HepG2 (cell line): ENCODE results near the gene VCPKMT. TPM values are rescaled to one million over a fixed set of nuclear protein-coding genes. Genes with fewer than 3 reads are reported as not detected.

Experiments used
- HOXA3 ChIP-seq: sonication (generic); formaldehyde crosslinking; IDR thresholded peaks from 2 replicates; pipeline ENCODE4 v1.5.0; 2020; ENCODE audit warnings: missing genetic modification reagents
- NAIF1 ChIP-seq: sonication (generic); formaldehyde crosslinking; IDR thresholded peaks from 2 replicates; pipeline ENCODE4 v1.5.0; 2020; ENCODE audit warnings: mild to moderate bottlenecking, missing genetic modification reagents, borderline replicate concordance
- NBN ChIP-seq: fragments of 450-650 bp; conservative IDR thresholded peaks from 2 replicates; pipeline ENCODE4 v1.6.1; 2017
- NCOA2 ChIP-seq: sonication (generic); formaldehyde crosslinking; IDR thresholded peaks from 2 replicates; pipeline ENCODE4 v1.8.0; 2022; ENCODE audit warnings: inconsistent platforms
- NFRKB ChIP-seq: fragments of 450-650 bp; IDR thresholded peaks from 2 replicates; pipeline ENCODE4 v1.6.1; 2017
- YEATS4 ChIP-seq: sonication (generic); formaldehyde crosslinking; IDR thresholded peaks from 2 replicates; pipeline ENCODE4 v1.4.0; 2020; ENCODE audit warnings: missing genetic modification reagents, borderline replicate concordance
- ZBTB21 ChIP-seq: sonication (generic); formaldehyde crosslinking; IDR thresholded peaks from 2 replicates; pipeline ENCODE4 v1.4.0; 2020; ENCODE audit warnings: missing genetic modification reagents
- ZNF263 ChIP-seq: sonication (generic); formaldehyde crosslinking; IDR thresholded peaks from 2 replicates; pipeline ENCODE4 v1.4.0; 2020; ENCODE audit warnings: missing genetic modification reagents
- ZNF790 ChIP-seq: sonication (generic); formaldehyde crosslinking; IDR thresholded peaks from 2 replicates; pipeline ENCODE4 v1.8.0; 2022; ENCODE audit warnings: missing genetic modification reagents, mild to moderate bottlenecking, borderline replicate concordance
- polyA plus RNA-seq, 8 experiments: library from polyadenylated mRNA; depleted of rRNA in 3 of 8; stranded (reverse) in 7 of 8; unstranded in 1 of 8; fragments of >200 nt; fragmentation: Illumina TruSeq in 4 of 8; extraction: Trizol in 4 of 8; gene quantifications; 2 replicates each; pipeline versions ENCODE4 v1.2.1 to v1.2.3, GENCODE V29; 2011 to 2016; ENCODE audit warnings: low read depth in 4 of 8, missing spikeins in 1 of 8, mixed read lengths in 1 of 8; ENCODE audit not compliant: insufficient read depth in 1 of 8
- total RNA-seq, 5 experiments: library from RNA; depleted of rRNA; stranded (reverse); fragments of >200 nt; fragmentation: Illumina TruSeq; extraction: Trizol; gene quantifications; 2 replicates each; pipeline ENCODE4 v1.2.3, GENCODE V29; 2016; ENCODE audit warnings: low read depth in 1 of 5
- TF ChIP-seq, protein P1 (sequence below): sonication (generic); formaldehyde crosslinking; conservative IDR thresholded peaks from 2 replicates; pipeline ENCODE4 v1.4.0; 2020; ENCODE audit warnings: mild to moderate bottlenecking, missing genetic modification reagents, moderate library complexity
- TF ChIP-seq, protein P2 (sequence below): sonication (generic); formaldehyde crosslinking; IDR thresholded peaks from 2 replicates; pipeline ENCODE4 v1.5.1; 2020; ENCODE audit warnings: mild to moderate bottlenecking, missing genetic modification reagents, moderate library complexity
- TF ChIP-seq, protein P3 (sequence below): sonication (generic); formaldehyde crosslinking; IDR thresholded peaks from 2 replicates; pipeline ENCODE4 v1.4.0; 2020; ENCODE audit warnings: missing genetic modification reagents, borderline replicate concordance
- TF ChIP-seq, protein P4 (sequence below): sonication (generic); formaldehyde crosslinking; IDR thresholded peaks from 2 replicates; pipeline ENCODE4 v1.8.0; 2022; ENCODE audit warnings: missing genetic modification reagents, mild to moderate bottlenecking, moderate library complexity, borderline replicate concordance
- TF ChIP-seq, protein P5 (sequence below): sonication (generic); formaldehyde crosslinking; IDR thresholded peaks from 2 replicates; pipeline ENCODE4 v1.4.0; 2020; ENCODE audit warnings: missing genetic modification reagents; ENCODE audit errors: not compliant biosample characterization
- TF ChIP-seq, protein P6 (sequence below): sonication (generic); formaldehyde crosslinking; IDR thresholded peaks from 2 replicates; pipeline ENCODE4 v1.8.0; 2022; ENCODE audit warnings: missing genetic modification reagents, low read depth, mild to moderate bottlenecking, borderline replicate concordance

The VCPKMT gene
- total and polyA plus RNA-seq, 2 of the 13 experiments (the other 11 are each of a cell fraction or from before 2014, with no cell fraction given) = 3.9 to 5.4 TPM

DNA sequence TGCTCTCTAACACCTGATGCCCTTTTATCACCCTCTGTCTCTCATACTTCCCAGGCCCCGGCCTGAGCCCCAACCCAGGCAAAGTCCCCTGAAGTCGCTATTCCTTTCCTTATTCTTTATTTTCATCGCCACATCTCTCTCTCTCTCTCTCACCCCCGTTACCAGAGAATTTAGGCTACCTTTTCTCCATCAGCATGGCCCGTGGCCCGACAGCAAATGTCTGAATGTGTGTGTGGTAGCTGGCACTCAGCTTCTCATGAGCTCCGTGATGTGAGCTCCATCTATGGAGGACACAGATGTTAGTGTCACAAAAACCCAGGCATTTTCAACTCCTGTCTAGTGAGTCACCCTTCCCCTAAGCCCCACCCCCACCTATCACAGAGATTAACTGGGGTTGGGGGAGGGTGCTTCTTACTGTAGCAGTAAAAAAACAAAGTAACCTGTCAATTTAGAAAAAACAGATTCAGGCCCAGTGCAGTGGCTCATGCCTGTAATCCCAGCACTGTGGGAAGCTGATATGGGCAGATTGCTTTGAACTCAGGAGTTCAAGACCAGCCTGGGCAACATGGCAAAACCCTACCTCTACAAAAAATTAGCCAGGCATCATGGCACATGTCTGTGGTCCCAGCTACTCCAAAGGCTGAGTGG, 53.8 kb downstream of the VCPKMT start (continued):
- TF ChIP-seq, protein P1, sequence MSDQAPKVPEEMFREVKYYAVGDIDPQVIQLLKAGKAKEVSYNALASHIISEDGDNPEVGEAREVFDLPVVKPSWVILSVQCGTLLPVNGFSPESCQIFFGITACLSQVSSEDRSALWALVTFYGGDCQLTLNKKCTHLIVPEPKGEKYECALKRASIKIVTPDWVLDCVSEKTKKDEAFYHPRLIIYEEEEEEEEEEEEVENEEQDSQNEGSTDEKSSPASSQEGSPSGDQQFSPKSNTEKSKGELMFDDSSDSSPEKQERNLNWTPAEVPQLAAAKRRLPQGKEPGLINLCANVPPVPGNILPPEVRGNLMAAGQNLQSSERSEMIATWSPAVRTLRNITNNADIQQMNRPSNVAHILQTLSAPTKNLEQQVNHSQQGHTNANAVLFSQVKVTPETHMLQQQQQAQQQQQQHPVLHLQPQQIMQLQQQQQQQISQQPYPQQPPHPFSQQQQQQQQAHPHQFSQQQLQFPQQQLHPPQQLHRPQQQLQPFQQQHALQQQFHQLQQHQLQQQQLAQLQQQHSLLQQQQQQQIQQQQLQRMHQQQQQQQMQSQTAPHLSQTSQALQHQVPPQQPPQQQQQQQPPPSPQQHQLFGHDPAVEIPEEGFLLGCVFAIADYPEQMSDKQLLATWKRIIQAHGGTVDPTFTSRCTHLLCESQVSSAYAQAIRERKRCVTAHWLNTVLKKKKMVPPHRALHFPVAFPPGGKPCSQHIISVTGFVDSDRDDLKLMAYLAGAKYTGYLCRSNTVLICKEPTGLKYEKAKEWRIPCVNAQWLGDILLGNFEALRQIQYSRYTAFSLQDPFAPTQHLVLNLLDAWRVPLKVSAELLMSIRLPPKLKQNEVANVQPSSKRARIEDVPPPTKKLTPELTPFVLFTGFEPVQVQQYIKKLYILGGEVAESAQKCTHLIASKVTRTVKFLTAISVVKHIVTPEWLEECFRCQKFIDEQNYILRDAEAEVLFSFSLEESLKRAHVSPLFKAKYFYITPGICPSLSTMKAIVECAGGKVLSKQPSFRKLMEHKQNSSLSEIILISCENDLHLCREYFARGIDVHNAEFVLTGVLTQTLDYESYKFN (CRISPR knock-in tag) = no peak
- TF ChIP-seq NFRKB (no peak), ZBTB21 (CRISPR knock-in tag) (no peak), NBN (no peak), ZNF790 (CRISPR knock-in tag) (no peak), NCOA2 (CRISPR knock-in tag) (no peak), ZNF263 (CRISPR knock-in tag) (no peak), NAIF1 (no peak), YEATS4 (CRISPR knock-in tag) (no peak), HOXA3 (no peak)
- TF ChIP-seq, protein P2, sequence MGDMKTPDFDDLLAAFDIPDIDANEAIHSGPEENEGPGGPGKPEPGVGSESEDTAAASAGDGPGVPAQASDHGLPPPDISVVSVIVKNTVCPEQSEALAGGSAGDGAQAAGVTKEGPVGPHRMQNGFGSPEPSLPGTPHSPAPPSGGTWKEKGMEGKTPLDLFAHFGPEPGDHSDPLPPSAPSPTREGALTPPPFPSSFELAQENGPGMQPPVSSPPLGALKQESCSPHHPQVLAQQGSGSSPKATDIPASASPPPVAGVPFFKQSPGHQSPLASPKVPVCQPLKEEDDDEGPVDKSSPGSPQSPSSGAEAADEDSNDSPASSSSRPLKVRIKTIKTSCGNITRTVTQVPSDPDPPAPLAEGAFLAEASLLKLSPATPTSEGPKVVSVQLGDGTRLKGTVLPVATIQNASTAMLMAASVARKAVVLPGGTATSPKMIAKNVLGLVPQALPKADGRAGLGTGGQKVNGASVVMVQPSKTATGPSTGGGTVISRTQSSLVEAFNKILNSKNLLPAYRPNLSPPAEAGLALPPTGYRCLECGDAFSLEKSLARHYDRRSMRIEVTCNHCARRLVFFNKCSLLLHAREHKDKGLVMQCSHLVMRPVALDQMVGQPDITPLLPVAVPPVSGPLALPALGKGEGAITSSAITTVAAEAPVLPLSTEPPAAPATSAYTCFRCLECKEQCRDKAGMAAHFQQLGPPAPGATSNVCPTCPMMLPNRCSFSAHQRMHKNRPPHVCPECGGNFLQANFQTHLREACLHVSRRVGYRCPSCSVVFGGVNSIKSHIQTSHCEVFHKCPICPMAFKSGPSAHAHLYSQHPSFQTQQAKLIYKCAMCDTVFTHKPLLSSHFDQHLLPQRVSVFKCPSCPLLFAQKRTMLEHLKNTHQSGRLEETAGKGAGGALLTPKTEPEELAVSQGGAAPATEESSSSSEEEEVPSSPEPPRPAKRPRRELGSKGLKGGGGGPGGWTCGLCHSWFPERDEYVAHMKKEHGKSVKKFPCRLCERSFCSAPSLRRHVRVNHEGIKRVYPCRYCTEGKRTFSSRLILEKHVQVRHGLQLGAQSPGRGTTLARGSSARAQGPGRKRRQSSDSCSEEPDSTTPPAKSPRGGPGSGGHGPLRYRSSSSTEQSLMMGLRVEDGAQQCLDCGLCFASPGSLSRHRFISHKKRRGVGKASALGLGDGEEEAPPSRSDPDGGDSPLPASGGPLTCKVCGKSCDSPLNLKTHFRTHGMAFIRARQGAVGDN = peak; percentile 42; the same call in 1 of the 2 replicates
- TF ChIP-seq, protein P3, sequence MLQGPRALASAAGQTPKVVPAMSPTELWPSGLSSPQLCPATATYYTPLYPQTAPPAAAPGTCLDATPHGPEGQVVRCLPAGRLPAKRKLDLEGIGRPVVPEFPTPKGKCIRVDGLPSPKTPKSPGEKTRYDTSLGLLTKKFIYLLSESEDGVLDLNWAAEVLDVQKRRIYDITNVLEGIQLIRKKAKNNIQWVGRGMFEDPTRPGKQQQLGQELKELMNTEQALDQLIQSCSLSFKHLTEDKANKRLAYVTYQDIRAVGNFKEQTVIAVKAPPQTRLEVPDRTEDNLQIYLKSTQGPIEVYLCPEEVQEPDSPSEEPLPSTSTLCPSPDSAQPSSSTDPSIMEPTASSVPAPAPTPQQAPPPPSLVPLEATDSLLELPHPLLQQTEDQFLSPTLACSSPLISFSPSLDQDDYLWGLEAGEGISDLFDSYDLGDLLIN (CRISPR knock-in tag) = no peak
- TF ChIP-seq, protein P4, sequence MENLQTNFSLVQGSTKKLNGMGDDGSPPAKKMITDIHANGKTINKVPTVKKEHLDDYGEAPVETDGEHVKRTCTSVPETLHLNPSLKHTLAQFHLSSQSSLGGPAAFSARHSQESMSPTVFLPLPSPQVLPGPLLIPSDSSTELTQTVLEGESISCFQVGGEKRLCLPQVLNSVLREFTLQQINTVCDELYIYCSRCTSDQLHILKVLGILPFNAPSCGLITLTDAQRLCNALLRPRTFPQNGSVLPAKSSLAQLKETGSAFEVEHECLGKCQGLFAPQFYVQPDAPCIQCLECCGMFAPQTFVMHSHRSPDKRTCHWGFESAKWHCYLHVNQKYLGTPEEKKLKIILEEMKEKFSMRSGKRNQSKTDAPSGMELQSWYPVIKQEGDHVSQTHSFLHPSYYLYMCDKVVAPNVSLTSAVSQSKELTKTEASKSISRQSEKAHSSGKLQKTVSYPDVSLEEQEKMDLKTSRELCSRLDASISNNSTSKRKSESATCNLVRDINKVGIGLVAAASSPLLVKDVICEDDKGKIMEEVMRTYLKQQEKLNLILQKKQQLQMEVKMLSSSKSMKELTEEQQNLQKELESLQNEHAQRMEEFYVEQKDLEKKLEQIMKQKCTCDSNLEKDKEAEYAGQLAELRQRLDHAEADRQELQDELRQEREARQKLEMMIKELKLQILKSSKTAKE = no peak
- TF ChIP-seq, protein P5, sequence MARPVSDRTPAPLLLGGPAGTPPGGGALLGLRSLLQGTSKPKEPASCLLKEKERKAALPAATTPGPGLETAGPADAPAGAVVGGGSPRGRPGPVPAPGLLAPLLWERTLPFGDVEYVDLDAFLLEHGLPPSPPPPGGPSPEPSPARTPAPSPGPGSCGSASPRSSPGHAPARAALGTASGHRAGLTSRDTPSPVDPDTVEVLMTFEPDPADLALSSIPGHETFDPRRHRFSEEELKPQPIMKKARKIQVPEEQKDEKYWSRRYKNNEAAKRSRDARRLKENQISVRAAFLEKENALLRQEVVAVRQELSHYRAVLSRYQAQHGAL (CRISPR knock-in tag) = no peak
- TF ChIP-seq, protein P6, sequence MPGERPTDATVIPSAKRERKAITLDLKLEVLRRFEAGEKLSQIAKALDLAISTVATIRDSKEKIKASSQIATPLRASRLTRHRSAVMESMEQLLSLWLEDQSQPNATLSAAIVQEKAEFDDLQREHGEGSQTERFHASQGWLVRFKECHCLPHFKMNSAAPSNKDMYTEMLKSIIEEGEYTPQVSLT = no peak
